ENCODE results near the gene S1PR4. TPM values are rescaled to one million over a fixed set of nuclear protein-coding genes. Genes with fewer than 3 reads are reported as not detected.

S1PR4 gene
- total and polyA plus RNA-seq, 2 donors (not counting 1 experiment from before 2014, with no cell fraction given) = 84.2 to 129 TPM

DNA sequence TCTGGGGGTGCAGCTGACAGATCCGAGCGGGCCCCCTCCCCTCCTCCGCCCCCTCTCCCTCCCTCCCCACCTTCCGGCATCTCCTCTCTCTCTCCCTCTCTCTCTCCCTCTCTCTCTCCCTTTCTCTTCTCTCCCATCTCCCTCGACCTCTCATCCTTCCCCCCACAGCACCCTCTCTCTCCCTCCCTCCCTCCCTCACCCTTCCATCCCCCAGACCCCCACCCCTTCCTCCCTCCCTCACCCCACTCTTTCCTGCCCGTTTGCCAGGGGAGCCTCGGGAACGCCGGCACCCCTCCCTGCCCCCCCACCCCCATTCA is 46.6 kb downstream of the S1PR4 start:
- no peak for ATAC-seq (ENCODE audit: low read depth)
- ChIA-PET CTCF (no interaction called here), POLR2A (no interaction called here)
- Histone ChIP-seq H4K20me1 (ENCODE audit: control insufficient read depth, insufficient read depth, low read length, poor library complexity, severe bottlenecking) (no peaks in the 10 kb centered on the region), H3K9me3 (ENCODE audit: control extremely low read depth in 1 of 3, control insufficient read depth in 2 of 3, insufficient read depth in 1 of 3, low read length in 2 of 3) (peaks cover 0 to 4% (median 0%) of the 10 kb centered on the region in 3 donors), H3K4me3 (ENCODE audit: control extremely low read depth in 1 of 5, extremely low read depth in 1 of 5, insufficient read depth in 1 of 5, low read depth in 2 of 5, low read length in 4 of 5) (no peak overlapping the region), H2AFZ (ENCODE audit: insufficient read depth, low read depth, low read length, poor library complexity, severe bottlenecking) (no peak overlapping the region), H3K27ac (ENCODE audit: low read length in 2 of 2) (no peak overlapping the region), H3K36me3 (replicated peaks in 1 of 2; ENCODE audit: control extremely low read depth in 1 of 2, control insufficient read depth in 1 of 2, extremely low read depth in 1 of 2, insufficient read depth in 2 of 2, low read length in 1 of 2) (no peaks in the 10 kb centered on the region), H3K9ac (ENCODE audit: low read length) (no peak overlapping the region), H3K27me3 (replicated peaks in 1 of 4; ENCODE audit: control extremely low read depth in 1 of 4, control insufficient read depth in 3 of 4, insufficient read depth in 4 of 4, low read length in 3 of 4) (peaks cover 0 to 61% (median 19%) of the 10 kb centered on the region in 4 experiments), H3K4me2 (replicated peaks; ENCODE audit: low read depth, low read length, poor library complexity, severe bottlenecking) (no peak overlapping the region), H3K79me2 (ENCODE audit: control insufficient read depth, insufficient read depth, low read length) (no peaks in the 10 kb centered on the region), H3K4me1 (ENCODE audit: control insufficient read depth in 2 of 2, insufficient read depth in 2 of 2, low read length in 2 of 2) (peaks cover 0 to 5% of the 10 kb centered on the region in 2 donors)
- Mint-ChIP-seq H3K4me1 (peaks cover 7% of the 10 kb centered on the region), H3K27me3 (peaks cover 20% of the 10 kb centered on the region), H3K27ac (no peak overlapping the region), H3K4me3 (no peak overlapping the region), H3K9me3 (ENCODE audit: insufficient read depth) (no peaks in the 10 kb centered on the region)
- DNase-seq = no peak
- intact Hi-C loops (cut with micrococcal nuclease) = no loop called here
- TF ChIP-seq, protein P1, sequence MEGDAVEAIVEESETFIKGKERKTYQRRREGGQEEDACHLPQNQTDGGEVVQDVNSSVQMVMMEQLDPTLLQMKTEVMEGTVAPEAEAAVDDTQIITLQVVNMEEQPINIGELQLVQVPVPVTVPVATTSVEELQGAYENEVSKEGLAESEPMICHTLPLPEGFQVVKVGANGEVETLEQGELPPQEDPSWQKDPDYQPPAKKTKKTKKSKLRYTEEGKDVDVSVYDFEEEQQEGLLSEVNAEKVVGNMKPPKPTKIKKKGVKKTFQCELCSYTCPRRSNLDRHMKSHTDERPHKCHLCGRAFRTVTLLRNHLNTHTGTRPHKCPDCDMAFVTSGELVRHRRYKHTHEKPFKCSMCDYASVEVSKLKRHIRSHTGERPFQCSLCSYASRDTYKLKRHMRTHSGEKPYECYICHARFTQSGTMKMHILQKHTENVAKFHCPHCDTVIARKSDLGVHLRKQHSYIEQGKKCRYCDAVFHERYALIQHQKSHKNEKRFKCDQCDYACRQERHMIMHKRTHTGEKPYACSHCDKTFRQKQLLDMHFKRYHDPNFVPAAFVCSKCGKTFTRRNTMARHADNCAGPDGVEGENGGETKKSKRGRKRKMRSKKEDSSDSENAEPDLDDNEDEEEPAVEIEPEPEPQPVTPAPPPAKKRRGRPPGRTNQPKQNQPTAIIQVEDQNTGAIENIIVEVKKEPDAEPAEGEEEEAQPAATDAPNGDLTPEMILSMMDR (IDR thresholded peaks at IDR 0.05) = no peak
- TF ChIP-seq EZH2 (IDR thresholded peaks at IDR 0.05; ENCODE audit: borderline replicate concordance, insufficient read depth, low read depth, low read length, poor library complexity, severe bottlenecking) = no peak
- WGBS (ENCODE audit: insufficient coverage) = 2% methylated on average over 5 of the region's 9 CpGs

DNA sequence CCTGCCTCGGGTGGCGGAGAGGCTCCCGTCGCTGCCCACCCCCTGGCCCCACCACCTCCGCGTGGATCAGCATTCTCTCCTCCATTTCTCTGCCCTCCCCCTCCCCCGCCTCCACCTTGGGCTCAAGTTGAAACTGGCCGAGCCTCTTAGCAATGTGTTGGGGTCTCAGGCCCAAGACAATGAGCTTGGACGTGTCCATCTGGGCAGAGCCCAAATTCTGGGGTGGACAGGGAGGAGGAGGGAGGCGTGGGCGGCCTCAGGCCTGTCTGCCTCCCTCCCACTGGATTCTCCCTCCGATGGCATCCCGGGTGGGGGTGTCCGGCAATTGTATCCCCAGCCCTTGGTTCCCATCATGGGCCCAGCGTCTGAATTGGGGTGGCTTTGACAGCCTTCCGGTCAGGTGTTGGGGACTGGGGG is 47.1 kb downstream of the S1PR4 start:
- Histone ChIP-seq H3K79me2 (ENCODE audit: control insufficient read depth, insufficient read depth, low read length) (no peaks in the 10 kb centered on the region), H3K27me3 (replicated peaks in 1 of 4; ENCODE audit: control extremely low read depth in 1 of 4, control insufficient read depth in 3 of 4, insufficient read depth in 4 of 4, low read length in 3 of 4) (peaks cover 0 to 66% (median 19%) of the 10 kb centered on the region in 4 experiments), H3K9ac (ENCODE audit: low read length) (no peak overlapping the region), H3K4me1 (ENCODE audit: control insufficient read depth in 2 of 2, insufficient read depth in 2 of 2, low read length in 2 of 2) (peaks cover 0 to 5% of the 10 kb centered on the region in 2 donors), H3K36me3 (replicated peaks in 1 of 2; ENCODE audit: control extremely low read depth in 1 of 2, control insufficient read depth in 1 of 2, extremely low read depth in 1 of 2, insufficient read depth in 2 of 2, low read length in 1 of 2) (no peaks in the 10 kb centered on the region), H3K4me3 (ENCODE audit: control extremely low read depth in 1 of 5, extremely low read depth in 1 of 5, insufficient read depth in 1 of 5, low read depth in 2 of 5, low read length in 4 of 5) (no peak overlapping the region), H3K9me3 (ENCODE audit: control extremely low read depth in 1 of 3, control insufficient read depth in 2 of 3, insufficient read depth in 1 of 3, low read length in 2 of 3) (peaks cover 0 to 8% (median 0%) of the 10 kb centered on the region in 3 donors), H4K20me1 (ENCODE audit: control insufficient read depth, insufficient read depth, low read length, poor library complexity, severe bottlenecking) (no peaks in the 10 kb centered on the region), H3K27ac (ENCODE audit: low read length in 2 of 2) (no peak overlapping the region), H3K4me2 (replicated peaks; ENCODE audit: low read depth, low read length, poor library complexity, severe bottlenecking) (no peak overlapping the region), H2AFZ (ENCODE audit: insufficient read depth, low read depth, low read length, poor library complexity, severe bottlenecking) (no peak overlapping the region)
- WGBS (ENCODE audit: insufficient coverage) = 50% methylated on average over 11 of the region's 16 CpGs
- no peak for ATAC-seq (ENCODE audit: low read depth)
- DNase-seq = peak; percentile 27
- Mint-ChIP-seq H3K27ac (no peak overlapping the region), H3K4me1 (peaks cover 7% of the 10 kb centered on the region), H3K9me3 (ENCODE audit: insufficient read depth) (no peaks in the 10 kb centered on the region), H3K4me3 (peak overlapping the region; percentile 29), H3K27me3 (peaks cover 20% of the 10 kb centered on the region)
- CTCF ChIA-PET = no interaction called here
- POLR2A ChIA-PET = no interaction called here
- intact Hi-C loops (cut with micrococcal nuclease) = no loop called here
- TF ChIP-seq, protein P1 (IDR thresholded peaks at IDR 0.05) = no peak
- TF ChIP-seq EZH2 (IDR thresholded peaks at IDR 0.05; ENCODE audit: borderline replicate concordance, insufficient read depth, low read depth, low read length, poor library complexity, severe bottlenecking) = no peak

Measured in B cell (primary cell).